SU-DHL-6 (cell line): Measurements from ENCODE around the gene TENT5A.

Experiments used
- H2AFZ ChIP-seq: fragments of 200-600 bp; sonication (generic); 2 replicates; pipeline ENCODE4 v1.6.1; 2014; ENCODE audit warnings: low read depth, mild to moderate bottlenecking, moderate library complexity, mixed read lengths, antibody characterized with exemption, low read length; ENCODE audit not compliant: severe bottlenecking
- H3F3A ChIP-seq: fragments of 200-600 bp; shearing (Covaris generic); 2 replicates; pipeline ENCODE4 v1.6.0; 2016; ENCODE audit warnings: antibody characterized with exemption, mild to moderate bottlenecking; ENCODE audit not compliant: insufficient read depth
- H3K27ac ChIP-seq: fragments of 200-600 bp; sonication (generic); 2 replicates; pipeline ENCODE4 v1.5.1; 2016; ENCODE audit warnings: low read depth, mild to moderate bottlenecking, low read length, moderate library complexity, mixed read lengths
- H3K27me3 ChIP-seq: fragments of 200-600 bp; sonication (generic), shearing (Covaris generic); 2 replicates; pipeline ENCODE4 v1.6.0; 2014; ENCODE audit warnings: mild to moderate bottlenecking, low read length
- H3K36me3 ChIP-seq: fragments of 200-600 bp; sonication (generic); 2 replicates; pipeline ENCODE4 v1.6.1; 2014; ENCODE audit warnings: mild to moderate bottlenecking, low read length, mixed read lengths
- H3K4me2 ChIP-seq: fragments of 300-600, 200-600 bp; shearing (Covaris generic), sonication (generic); 2 replicates; pipeline ENCODE4 v1.6.0; 2014; ENCODE audit warnings: low read length, low read depth, mild to moderate bottlenecking; ENCODE audit not compliant: poor library complexity, severe bottlenecking
- H3K4me3 ChIP-seq: fragments of 200-600 bp; sonication (generic); 2 replicates; pipeline ENCODE4 v1.5.1; 2014; ENCODE audit warnings: antibody characterized with exemption, low read length, mild to moderate bottlenecking, mixed read lengths; ENCODE audit not compliant: insufficient read depth, poor library complexity, severe bottlenecking
- H3K79me2 ChIP-seq: fragments of 200-600 bp; sonication (generic); 2 replicates; pipeline ENCODE4 v1.6.1; 2014; ENCODE audit warnings: mild to moderate bottlenecking, low read length, moderate library complexity; ENCODE audit not compliant: insufficient read depth
- H3K9ac ChIP-seq: fragments of 200-600 bp; sonication (generic); 2 replicates; pipeline ENCODE4 v1.7.0; 2014; ENCODE audit warnings: mild to moderate bottlenecking, low read length
- H3K9me2 ChIP-seq: fragments of 200-600 bp; sonication (generic); replicated peaks from 2 replicates; pipeline ENCODE4 v1.6.1; 2014; ENCODE audit warnings: low read length; ENCODE audit not compliant: insufficient read depth
- H3K9me3 ChIP-seq: fragments of 200-600 bp; sonication (generic); 2 replicates; pipeline ENCODE4 v1.6.1; 2014; ENCODE audit warnings: low read length, mixed read lengths; ENCODE audit not compliant: insufficient read depth
- H4K20me1 ChIP-seq: fragments of 200-600 bp; sonication (generic); 2 replicates; pipeline ENCODE4 v1.6.1; 2014; ENCODE audit warnings: low read depth, mild to moderate bottlenecking, antibody characterized with exemption, low read length, moderate library complexity, mixed read lengths
- EZH2phosphoT487 ChIP-seq: fragments of 200-600 bp; sonication (generic), shearing (Covaris generic); conservative IDR thresholded peaks from 2 replicates; pipeline ENCODE4 v1.6.1; 2018; ENCODE audit warnings: mild to moderate bottlenecking, antibody characterized with exemption, low read length, moderate library complexity, mixed read lengths
- TF ChIP-seq, protein P1 (sequence below): fragments of 200-600 bp; sonication (generic); IDR thresholded peaks from one replicate; pipeline ENCODE4 v1.5.1; 2017; ENCODE audit warnings: antibody characterized with exemption, mild to moderate bottlenecking, low read length, moderate library complexity; ENCODE audit not compliant: insufficient read depth, poor library complexity, severe bottlenecking

Gene TENT5A

DNA sequence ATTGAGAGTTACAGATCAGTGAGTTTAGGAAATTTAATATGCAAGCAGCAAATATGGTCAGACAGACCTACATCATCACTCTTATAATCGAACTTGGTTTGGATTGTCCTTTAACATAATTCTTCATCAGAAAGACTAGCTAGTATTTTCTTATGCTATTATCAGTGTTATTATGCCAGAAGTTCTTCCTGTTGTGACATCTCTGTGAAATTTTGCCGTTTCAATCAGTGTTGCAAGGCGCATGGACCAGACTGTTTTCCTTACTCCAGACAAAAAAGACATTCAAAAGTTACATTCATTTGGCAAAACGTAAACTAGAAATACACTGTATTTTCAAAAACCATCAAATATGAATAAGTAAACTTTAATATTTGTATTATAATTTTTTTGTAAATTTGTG lies 5.7 kb upstream of the TENT5A start:
- H3K36me3 ChIP-seq, result no peaks in the 10 kb centered on the region
- H3K9ac ChIP-seq, result no peak overlapping the region
- no peak overlapping the region for H3K27ac ChIP-seq
- no peaks in the 10 kb centered on the region for H3K9me2 ChIP-seq
- no peaks in the 10 kb centered on the region for H3K9me3 ChIP-seq
- no peaks in the 10 kb centered on the region for H4K20me1 ChIP-seq
- H3F3A ChIP-seq, result no peaks in the 10 kb centered on the region
- TF ChIP-seq EZH2phosphoT487, result no peak
- TF ChIP-seq, protein P1, sequence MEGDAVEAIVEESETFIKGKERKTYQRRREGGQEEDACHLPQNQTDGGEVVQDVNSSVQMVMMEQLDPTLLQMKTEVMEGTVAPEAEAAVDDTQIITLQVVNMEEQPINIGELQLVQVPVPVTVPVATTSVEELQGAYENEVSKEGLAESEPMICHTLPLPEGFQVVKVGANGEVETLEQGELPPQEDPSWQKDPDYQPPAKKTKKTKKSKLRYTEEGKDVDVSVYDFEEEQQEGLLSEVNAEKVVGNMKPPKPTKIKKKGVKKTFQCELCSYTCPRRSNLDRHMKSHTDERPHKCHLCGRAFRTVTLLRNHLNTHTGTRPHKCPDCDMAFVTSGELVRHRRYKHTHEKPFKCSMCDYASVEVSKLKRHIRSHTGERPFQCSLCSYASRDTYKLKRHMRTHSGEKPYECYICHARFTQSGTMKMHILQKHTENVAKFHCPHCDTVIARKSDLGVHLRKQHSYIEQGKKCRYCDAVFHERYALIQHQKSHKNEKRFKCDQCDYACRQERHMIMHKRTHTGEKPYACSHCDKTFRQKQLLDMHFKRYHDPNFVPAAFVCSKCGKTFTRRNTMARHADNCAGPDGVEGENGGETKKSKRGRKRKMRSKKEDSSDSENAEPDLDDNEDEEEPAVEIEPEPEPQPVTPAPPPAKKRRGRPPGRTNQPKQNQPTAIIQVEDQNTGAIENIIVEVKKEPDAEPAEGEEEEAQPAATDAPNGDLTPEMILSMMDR, result no peak
- H3K27me3 ChIP-seq, result no peaks in the 10 kb centered on the region
- H3K4me3 ChIP-seq, result no peak overlapping the region
- H3K79me2 ChIP-seq, result no peaks in the 10 kb centered on the region
- H2AFZ ChIP-seq, result no peak overlapping the region
- H3K4me2 ChIP-seq, result no peak overlapping the region

DNA sequence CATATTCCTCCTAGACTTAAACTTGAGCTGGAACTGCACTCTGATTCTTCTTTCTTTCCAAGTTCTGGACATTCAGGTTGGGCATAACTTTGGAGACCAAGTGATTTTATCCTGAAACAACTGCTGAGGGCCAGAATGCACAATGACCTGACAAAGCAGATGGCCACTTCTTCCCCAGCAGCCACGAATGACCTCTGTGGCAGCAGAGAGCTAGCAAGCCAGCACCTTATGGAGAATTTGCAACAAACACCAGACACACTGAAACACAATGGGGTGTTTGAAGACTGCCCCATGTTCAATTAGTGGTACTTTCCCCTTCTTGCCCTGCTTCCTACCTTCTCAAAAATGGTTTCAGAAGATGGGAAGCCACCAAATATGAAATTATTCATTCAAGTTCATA lies 4.2 kb upstream of the TENT5A start:
- no peak overlapping the region for H2AFZ ChIP-seq

DNA sequence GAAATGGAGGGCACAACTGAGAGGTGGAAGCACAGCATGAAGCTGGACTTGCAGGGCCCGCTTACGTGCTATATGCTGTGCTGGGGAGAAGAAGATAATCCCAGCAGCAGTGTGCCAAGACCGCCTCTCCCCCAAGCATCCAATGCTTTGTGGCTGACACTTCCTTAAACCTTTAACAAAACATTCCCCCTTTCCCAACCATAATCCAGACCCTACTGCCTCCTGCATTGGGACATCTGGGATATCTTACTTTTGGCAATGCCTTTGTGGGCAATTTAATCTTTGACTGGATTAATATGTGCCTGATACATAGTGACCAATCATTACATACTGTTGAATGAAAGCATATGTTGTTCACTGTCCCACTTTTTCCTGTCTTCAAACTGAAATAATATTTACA lies 3.1 kb upstream of the TENT5A start:
- H3K9me3 ChIP-seq, result no peaks in the 10 kb centered on the region
- H4K20me1 ChIP-seq, result no peaks in the 10 kb centered on the region
- no peak overlapping the region for H2AFZ ChIP-seq
- H3K79me2 ChIP-seq, result no peaks in the 10 kb centered on the region
- H3K27me3 ChIP-seq, result no peaks in the 10 kb centered on the region
- H3K9ac ChIP-seq, result no peak overlapping the region
- no peak for TF ChIP-seq EZH2phosphoT487
- TF ChIP-seq, protein P1, result no peak
- H3K9me2 ChIP-seq, result no peaks in the 10 kb centered on the region
- H3F3A ChIP-seq, result no peaks in the 10 kb centered on the region
- no peaks in the 10 kb centered on the region for H3K36me3 ChIP-seq
- no peak overlapping the region for H3K4me2 ChIP-seq
- no peak overlapping the region for H3K27ac ChIP-seq
- no peak overlapping the region for H3K4me3 ChIP-seq

More for the DNA sequence above, 4.2 kb upstream of the TENT5A start:
- Histone ChIP-seq H3K27me3 (no peaks in the 10 kb centered on the region), H3K9me2 (no peaks in the 10 kb centered on the region), H3F3A (no peaks in the 10 kb centered on the region), H3K9ac (no peak overlapping the region), H3K9me3 (no peaks in the 10 kb centered on the region), H4K20me1 (no peaks in the 10 kb centered on the region), H3K4me2 (no peak overlapping the region), H3K36me3 (no peaks in the 10 kb centered on the region), H3K4me3 (no peak overlapping the region), H3K27ac (no peak overlapping the region), H3K79me2 (no peaks in the 10 kb centered on the region)
- TF ChIP-seq, protein P1, result no peak
- no peak for TF ChIP-seq EZH2phosphoT487

DNA sequence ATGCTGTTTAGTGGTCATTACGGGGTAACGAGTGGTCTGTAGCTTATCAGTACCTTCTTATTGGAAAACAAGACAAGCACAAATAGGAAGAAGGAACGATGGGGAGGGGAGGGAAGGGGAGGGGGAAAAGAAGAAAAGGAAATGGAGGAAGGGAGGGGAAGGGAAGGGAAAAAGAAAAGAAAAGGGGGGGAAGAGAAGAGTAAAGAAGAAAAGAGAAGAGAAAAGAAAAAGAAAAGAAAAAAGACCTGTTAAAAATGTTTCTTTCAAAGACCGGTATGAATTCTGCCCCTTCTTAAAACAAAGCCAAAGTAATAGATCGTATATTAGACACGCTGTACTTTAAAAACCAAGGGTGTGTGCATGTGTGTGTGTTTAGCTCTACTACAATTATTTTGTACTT lies 2.4 kb upstream of the TENT5A start:
- TF ChIP-seq EZH2phosphoT487, result no peak
- TF ChIP-seq, protein P1, result no peak
- no peak overlapping the region for H3K4me2 ChIP-seq

More for the DNA sequence above, 2.4 kb upstream of the TENT5A start:
- Histone ChIP-seq H3K9me2 (no peaks in the 10 kb centered on the region), H3K9me3 (no peaks in the 10 kb centered on the region), H3F3A (no peaks in the 10 kb centered on the region), H3K9ac (no peak overlapping the region), H3K36me3 (no peaks in the 10 kb centered on the region), H3K4me3 (no peak overlapping the region), H2AFZ (no peak overlapping the region), H4K20me1 (no peaks in the 10 kb centered on the region), H3K79me2 (no peaks in the 10 kb centered on the region), H3K27me3 (no peaks in the 10 kb centered on the region), H3K27ac (no peak overlapping the region)
